IPS DF 6.9 (cell line): ENCODE results near the gene PLCL2.
"Not testable (repeated sequence)": the region's sequence is repeated elsewhere in the genome, so short reads cannot be mapped to it uniquely, and the experiment has no call there.

Experiments
- DNase-seq: peaks from one replicate; pipeline ENCODE4 v3.0.0-alpha.2; 2013; ENCODE audit warnings: low read depth, low spot score
- H3K27ac ChIP-seq: one replicate; pipeline ENCODE4 v1.5.1; 2013; ENCODE audit warnings: low read length, control low read depth
- H3K27me3 ChIP-seq: 2 replicates; pipeline ENCODE4 v1.6.1; 2013; ENCODE audit warnings: mild to moderate bottlenecking, low read length; ENCODE audit not compliant: control insufficient read depth, insufficient read depth
- H3K36me3 ChIP-seq: 2 replicates; pipeline ENCODE4 v1.6.1; 2013; ENCODE audit warnings: low read length; ENCODE audit not compliant: control insufficient read depth, insufficient read depth
- H3K4me1 ChIP-seq: 2 replicates; pipeline ENCODE4 v1.6.1; 2013; ENCODE audit warnings: low read length; ENCODE audit not compliant: control insufficient read depth, insufficient read depth
- H3K4me3 ChIP-seq: 2 replicates; pipeline ENCODE4 v1.5.1; 2013; ENCODE audit warnings: mild to moderate bottlenecking, low read length
- H3K9me3 ChIP-seq: 2 replicates; pipeline ENCODE4 v1.6.1; 2013; ENCODE audit warnings: low read length, inconsistent platforms; ENCODE audit not compliant: control insufficient read depth, insufficient read depth
- WGBS: extraction: QIAGEN DNeasy Blood & Tissue Kit; methylation state at CpG from one replicate; pipeline ENCODE4 v1.1.7; 2013; ENCODE audit warnings: mixed read lengths, missing lambda C conversion rate; ENCODE audit not compliant: insufficient read length, insufficient coverage; 5-methylcytosine and 5-hydroxymethylcytosine counted together

Gene PLCL2

GRCh38 chr3:17128671-17129070 lies 243.9 kb downstream of the PLCL2 start:
- H3K4me3 ChIP-seq, H3K4me1 ChIP-seq, H3K27me3 ChIP-seq, H3K9me3 ChIP-seq, H3K36me3 ChIP-seq, H3K27ac ChIP-seq, DNase-seq: not testable (repeated sequence)
- no CpG with 5 or more reads among the region's 3 CpGs for WGBS

DNA sequence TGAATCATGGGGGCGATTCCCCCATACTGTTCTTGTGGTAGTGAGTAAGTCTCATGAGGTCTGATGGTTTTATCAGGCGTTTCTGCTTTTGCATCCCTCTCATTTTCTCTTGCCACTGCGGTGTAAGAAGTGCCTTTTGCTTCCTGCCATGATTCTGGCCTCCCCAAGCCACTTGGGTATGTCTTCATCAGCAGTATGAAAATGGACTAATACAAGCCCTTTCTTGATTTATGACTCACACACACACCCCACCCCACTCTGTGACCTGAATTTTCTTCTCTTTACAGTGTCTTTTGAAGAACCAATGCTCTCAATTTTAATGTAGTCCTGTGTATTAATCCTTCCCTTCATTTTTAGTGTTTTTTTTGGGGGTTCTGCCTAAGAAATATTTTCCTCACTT lies 244.8 kb downstream of the PLCL2 start:
- Histone ChIP-seq H3K9me3 (no peaks in the 10 kb centered on the region), H3K27me3 (no peaks in the 10 kb centered on the region), H3K27ac (no peak overlapping the region), H3K4me3 (no peak overlapping the region), H3K36me3 (no peaks in the 10 kb centered on the region), H3K4me1 (no peaks in the 10 kb centered on the region)
- DNase-seq, result no peak
- no CpG with 5 or more reads among the region's 3 CpGs for WGBS

DNA sequence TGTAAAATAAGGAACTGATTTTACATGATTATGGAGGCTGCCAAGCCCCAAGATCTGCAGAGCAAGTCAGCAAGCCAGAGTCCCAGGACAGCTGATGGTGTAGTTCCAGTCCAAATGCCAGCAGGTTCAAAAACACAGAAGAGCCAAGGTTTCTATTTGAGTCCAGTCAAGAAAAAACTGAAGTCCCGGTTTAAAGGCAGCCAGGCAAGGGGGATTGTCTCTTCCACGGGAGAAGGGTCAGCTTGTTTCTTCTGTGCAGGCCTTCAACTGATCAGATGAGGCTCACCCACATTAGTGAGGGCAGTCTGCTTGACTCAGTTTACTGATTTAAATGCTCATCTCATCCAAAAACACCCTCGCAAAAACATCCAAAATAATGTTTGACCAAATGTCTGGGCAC lies 246.2 kb downstream of the PLCL2 start:
- WGBS, result no CpG with 5 or more reads among the region's 3 CpGs
- H3K27me3 ChIP-seq, result no peaks in the 10 kb centered on the region
- no peaks in the 10 kb centered on the region for H3K36me3 ChIP-seq

DNA sequence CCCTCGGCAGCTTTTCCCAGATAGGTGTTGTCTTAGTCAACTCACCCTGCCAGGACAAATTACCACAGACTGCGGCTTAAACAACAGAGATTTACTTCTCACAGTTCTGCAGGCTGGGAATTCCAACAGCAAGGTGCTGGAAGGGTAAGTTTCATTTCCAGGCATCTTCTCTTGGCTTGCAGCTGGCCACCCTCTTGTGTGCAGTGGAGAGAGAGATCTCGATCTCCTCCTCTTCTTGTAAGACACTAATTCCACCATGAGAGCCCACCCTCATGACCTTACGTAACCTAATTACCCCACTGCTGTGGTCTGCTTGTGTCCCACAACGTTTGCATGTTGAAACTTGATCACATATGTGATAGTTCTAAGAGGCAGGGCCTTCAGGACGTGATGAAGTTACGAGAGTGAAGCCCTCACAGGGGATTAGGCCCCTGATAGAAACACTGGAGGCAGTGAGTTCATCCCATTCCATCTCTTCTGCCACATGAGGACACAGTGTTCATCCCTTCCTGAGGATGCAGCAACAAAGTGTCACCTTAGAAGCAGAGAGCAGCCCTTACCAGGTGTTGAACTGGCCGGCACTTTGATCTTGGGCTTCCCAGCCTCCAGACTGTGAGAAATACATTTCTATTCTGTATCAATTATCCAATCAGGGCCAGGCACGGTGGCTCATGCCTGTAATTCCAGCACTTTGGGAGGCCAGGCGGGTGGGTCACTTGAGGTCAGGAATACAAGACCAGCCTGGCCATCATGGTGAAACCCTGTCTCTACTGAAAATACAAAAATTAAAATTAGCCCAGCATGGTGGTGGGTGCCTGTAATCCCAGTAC lies 247.7 kb downstream of the PLCL2 start:
- Histone ChIP-seq H3K27me3 (no peaks in the 10 kb centered on the region), H3K9me3 (no peaks in the 10 kb centered on the region), H3K4me3 (no peak overlapping the region), H3K36me3 (no peaks in the 10 kb centered on the region), H3K27ac (no peak overlapping the region), H3K4me1 (no peaks in the 10 kb centered on the region)
- no peak for DNase-seq
- WGBS, result no CpG with 5 or more reads among the region's 10 CpGs

More for the DNA sequence above, 246.2 kb downstream of the PLCL2 start:
- no peaks in the 10 kb centered on the region for H3K4me1 ChIP-seq
- no peaks in the 10 kb centered on the region for H3K9me3 ChIP-seq
- no peak for DNase-seq
- no peak overlapping the region for H3K27ac ChIP-seq
- H3K4me3 ChIP-seq, result no peak overlapping the region

DNA sequence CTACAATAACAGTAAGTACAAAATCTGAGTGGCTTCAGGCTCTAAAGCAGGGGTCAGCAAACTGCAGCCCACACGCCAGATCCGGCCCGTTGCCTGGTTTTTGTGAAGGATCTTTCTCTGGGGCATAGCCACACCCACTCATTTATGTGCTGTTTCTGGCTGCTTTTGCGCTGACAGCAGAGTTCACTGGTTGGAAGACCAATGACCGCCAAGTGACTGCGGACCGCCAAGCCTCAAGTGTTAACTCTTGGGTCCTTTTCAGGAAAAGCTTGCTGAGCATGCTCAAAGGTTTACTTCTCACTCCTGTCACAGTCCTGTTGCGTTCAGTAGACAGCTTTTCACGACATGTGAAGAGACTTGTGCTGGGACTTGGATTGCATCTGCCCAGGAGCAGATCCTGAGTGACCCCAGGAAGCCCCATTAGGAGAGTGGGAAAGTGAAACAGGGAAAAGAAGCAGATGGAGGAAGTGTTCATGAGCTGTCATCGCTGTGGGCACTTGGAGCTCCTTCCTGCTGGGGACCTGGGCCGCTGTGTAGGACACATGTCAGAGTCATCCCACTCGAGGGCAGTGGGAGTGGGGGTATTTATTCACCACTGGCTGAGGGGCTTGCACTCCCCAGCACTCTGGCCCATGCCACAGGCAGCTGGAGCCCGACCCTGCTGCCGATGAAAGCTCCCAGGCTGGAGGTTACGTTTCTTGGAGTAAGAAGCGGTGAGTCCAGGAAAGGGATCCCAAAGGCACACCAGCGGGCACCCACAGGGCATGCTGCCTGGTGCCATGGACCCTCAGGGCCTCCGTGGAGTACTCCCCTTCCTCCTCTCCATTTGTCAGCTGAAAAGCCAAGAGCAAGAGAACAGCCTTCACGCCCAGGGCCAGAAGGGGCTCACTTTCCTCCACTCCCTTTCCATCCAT lies 249.1 kb downstream of the PLCL2 start:
- Histone ChIP-seq H3K4me1 (no peaks in the 10 kb centered on the region), H3K4me3 (no peak overlapping the region)
- WGBS, result no CpG with 5 or more reads among the region's 19 CpGs

GRCh38 chr3:17135696-17136095 lies 250.9 kb downstream of the PLCL2 start:
- no peak for DNase-seq
- Histone ChIP-seq H3K9me3 (no peaks in the 10 kb centered on the region), H3K27me3 (no peaks in the 10 kb centered on the region), H3K4me1 (no peaks in the 10 kb centered on the region), H3K4me3 (no peak overlapping the region), H3K27ac (no peak overlapping the region), H3K36me3 (no peaks in the 10 kb centered on the region)

More for the DNA sequence above, 249.1 kb downstream of the PLCL2 start:
- no peaks in the 10 kb centered on the region for H3K9me3 ChIP-seq
- H3K27ac ChIP-seq, result no peak overlapping the region
- H3K27me3 ChIP-seq, result no peaks in the 10 kb centered on the region
- no peaks in the 10 kb centered on the region for H3K36me3 ChIP-seq
- no peak for DNase-seq

DNA sequence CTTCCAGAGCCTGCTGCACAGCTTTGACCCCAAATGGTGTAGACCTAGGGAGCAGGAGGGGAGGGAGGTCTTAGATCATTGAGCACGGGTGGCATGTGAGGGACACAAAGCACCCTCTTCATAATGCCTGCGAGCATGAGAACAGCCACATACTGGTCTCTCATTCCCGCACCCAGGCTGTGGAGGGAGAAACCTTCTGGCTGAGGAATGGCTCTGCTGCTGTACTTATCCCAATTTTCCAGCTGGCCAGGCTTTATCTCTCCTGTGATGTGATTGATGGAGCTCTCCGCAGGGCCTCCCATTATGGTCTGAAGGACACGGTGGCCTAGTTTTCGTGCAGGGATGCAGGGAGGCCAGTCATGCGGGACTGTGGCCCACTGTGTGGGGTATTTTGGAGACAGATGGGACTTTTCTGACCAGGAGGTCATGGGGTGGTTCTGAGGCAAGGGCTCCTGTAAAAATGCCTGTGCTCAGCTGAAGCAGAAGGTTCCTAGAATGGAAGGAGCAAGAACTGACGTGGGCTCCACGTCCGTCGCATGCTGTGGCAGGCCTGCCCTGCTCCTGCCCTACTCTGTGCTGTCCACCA lies 251.5 kb downstream of the PLCL2 start:
- no CpG with 5 or more reads among the region's 11 CpGs for WGBS
- H3K9me3 ChIP-seq, result no peaks in the 10 kb centered on the region
- no peak overlapping the region for H3K27ac ChIP-seq
- H3K4me3 ChIP-seq, result no peak overlapping the region
- no peaks in the 10 kb centered on the region for H3K27me3 ChIP-seq
- H3K4me1 ChIP-seq, result no peaks in the 10 kb centered on the region
- DNase-seq, result no peak
- H3K36me3 ChIP-seq, result no peaks in the 10 kb centered on the region

GRCh38 chr3:17137321-17137826 lies 252.6 kb downstream of the PLCL2 start:
- Histone ChIP-seq H3K36me3 (no peaks in the 10 kb centered on the region), H3K27ac (no peak overlapping the region), H3K4me1 (no peaks in the 10 kb centered on the region), H3K27me3 (no peaks in the 10 kb centered on the region), H3K9me3 (no peaks in the 10 kb centered on the region), H3K4me3 (no peak overlapping the region)
- DNase-seq, result no peak
- WGBS, result no CpG with 5 or more reads among the region's 5 CpGs

GRCh38 chr3:17138246-17139039 lies 253.7 kb downstream of the PLCL2 start:
- no peaks in the 10 kb centered on the region for H3K9me3 ChIP-seq
- H3K4me3 ChIP-seq, result no peak overlapping the region
- no CpG with 5 or more reads among the region's 7 CpGs for WGBS
- no peak overlapping the region for H3K27ac ChIP-seq
- no peaks in the 10 kb centered on the region for H3K36me3 ChIP-seq
- H3K4me1 ChIP-seq, result no peaks in the 10 kb centered on the region; the same call in 1 of the 2 replicates
- H3K27me3 ChIP-seq, result no peaks in the 10 kb centered on the region
- no peak for DNase-seq
